K562 (cell line): ENCODE data around the gene C2orf66. TPM values are rescaled to one million over a fixed set of nuclear protein-coding genes. Genes with fewer than 3 reads are reported as not detected.

ENCODE experiments used
- ATAC-seq: fragments of 200-7000 bp; cut with Tn5 transposase; 3 replicates; pipeline ENCODE4 v1.9.1; 2020; ENCODE audit warnings: moderate library complexity
- BruUV-seq: library from RNA; stranded (reverse); fragments of 400-500 nt; replicated peaks from 2 replicates; lab custom pipeline; 2021; lab: Mats Ljungman, UMichigan
- CTCF ChIA-PET: fragments of 300-600 bp; formaldehyde crosslinking; extraction: SDS; loops from one replicate; lab custom pipeline; 2021; ENCODE audit warnings: low intra/inter-chr PET ratio; lab: Yijun Ruan, JAX
- POLR2A ChIA-PET: fragments of 300-600, 350-650 bp; sonication (Branson Sonifier 250); formaldehyde crosslinking; extraction: SDS; loops from one replicate; lab custom pipeline; 2021; ENCODE audit warnings: antibody characterized with exemption, inconsistent platforms; lab: Yijun Ruan, JAX
- DNase-seq, 4 experiments: peaks; one replicate each; pipeline versions ENCODE4 v3.0.0 to v3.0.0-alpha.2; 2011 to 2018; ENCODE audit warnings: low spot score in 3 of 4, mixed read lengths in 3 of 4; ENCODE audit errors: extremely low read depth in 1 of 4
- FAIRE-seq: peaks from 2 replicates; lab custom pipeline; 2011; peaks lifted over from hg19 to GRCh38; lab: Jason Lieb, UNC
- H2AFZ ChIP-seq: 2 replicates; pipeline ENCODE4 v1.6.0; 2011; ENCODE audit warnings: low read depth, low read length, control low read depth, inconsistent platforms
- H3K27ac ChIP-seq: fragments of 200-600 bp; 3 replicates; pipeline ENCODE4 v1.8.0; 2011; ENCODE audit warnings: low read depth, mild to moderate bottlenecking, control low read depth, inconsistent platforms, low read length, moderate library complexity, mixed read lengths; ENCODE audit errors: extremely low read depth
- H3K27me3 ChIP-seq, 2 experiments: fragments of 300-600 bp in 1 of 2; 2 replicates in 1 of 2; 3 replicates in 1 of 2; pipeline versions ENCODE4 v1.6.0 to v1.8.0; 2011; ENCODE audit warnings: inconsistent platforms in 2 of 2, low read length in 2 of 2, mild to moderate bottlenecking in 1 of 2, mixed read lengths in 1 of 2, moderate library complexity in 1 of 2; ENCODE audit not compliant: control insufficient read depth in 2 of 2, insufficient read depth in 2 of 2
- H3K36me3 ChIP-seq: fragments of 300-600 bp; 3 replicates; pipeline ENCODE4 v1.8.0; 2011; ENCODE audit warnings: mild to moderate bottlenecking, low read length, inconsistent platforms; ENCODE audit not compliant: control insufficient read depth, insufficient read depth
- H3K4me1 ChIP-seq, 2 experiments: fragments of 200-600 bp in 1 of 2; replicated peaks in 1 of 2; 2 replicates in 1 of 2; 3 replicates in 1 of 2; pipeline versions ENCODE4 v1.5.1 to v1.8.0; 2011; ENCODE audit warnings: inconsistent platforms in 2 of 2, low read length in 2 of 2, mild to moderate bottlenecking in 1 of 2, mixed read lengths in 1 of 2, moderate library complexity in 1 of 2; ENCODE audit not compliant: control insufficient read depth in 2 of 2, insufficient read depth in 2 of 2
- H3K4me2 ChIP-seq: 2 replicates; pipeline ENCODE4 v1.6.1; 2011; ENCODE audit warnings: low read length, control low read depth, inconsistent platforms, mixed read lengths; ENCODE audit not compliant: insufficient read depth
- H3K4me3 ChIP-seq: fragments of 200-600 bp; sonication (generic), shearing (Covaris generic); 2 replicates; pipeline ENCODE4 v1.5.1; 2016; ENCODE audit warnings: control low read depth, inconsistent platforms
- H3K79me2 ChIP-seq: fragments of 200-600 bp; 3 replicates; pipeline ENCODE4 v1.8.0; 2011; ENCODE audit warnings: low read length, inconsistent platforms; ENCODE audit not compliant: control insufficient read depth, insufficient read depth
- H3K9ac ChIP-seq, 2 experiments: 2 replicates each; pipeline versions ENCODE4 v1.6.0 to v1.6.1; 2011; ENCODE audit warnings: low read depth in 2 of 2, low read length in 2 of 2, control low read depth in 1 of 2, inconsistent platforms in 1 of 2, mild to moderate bottlenecking in 1 of 2, mixed read lengths in 1 of 2; ENCODE audit not compliant: insufficient read depth in 1 of 2
- H3K9me1 ChIP-seq: one replicate; pipeline ENCODE4 v1.6.0; 2011; ENCODE audit warnings: inconsistent platforms, mild to moderate bottlenecking, low read length, moderate library complexity; ENCODE audit not compliant: control insufficient read depth, insufficient read depth
- H3K9me3 ChIP-seq: replicated peaks from 2 replicates; pipeline ENCODE4 v1.5.1; 2011; ENCODE audit warnings: low read depth, low read length, inconsistent platforms; ENCODE audit not compliant: control insufficient read depth, insufficient read depth
- H4K20me1 ChIP-seq: replicated peaks from 2 replicates; pipeline ENCODE4 v1.6.1; 2011; ENCODE audit warnings: low read length, inconsistent platforms, mixed read lengths; ENCODE audit not compliant: control insufficient read depth, insufficient read depth
- ATF7 ChIP-seq: fragments of 450-650 bp; IDR thresholded peaks from 2 replicates; pipeline ENCODE4 v1.7.1; 2014; ENCODE audit warnings: mild to moderate bottlenecking, moderate library complexity
- BACH1 ChIP-seq: fragments of 200-800 bp; sonication (Bioruptor generic); IDR thresholded peaks from 2 replicates; pipeline ENCODE4 v1.6.1; 2016; ENCODE audit warnings: missing genetic modification characterization, missing compliant biosample characterization
- BMI1 ChIP-seq: fragments of 150-350 bp; IDR thresholded peaks from 2 replicates; pipeline ENCODE4 v1.6.1; 2014; ENCODE audit warnings: low read length
- EGR1 ChIP-seq: fragments of 450-650 bp; conservative IDR thresholded peaks from 2 replicates; pipeline ENCODE4 v1.6.1; 2017; ENCODE audit warnings: mild to moderate bottlenecking
- HNRNPH1 ChIP-seq: fragments of 200-400 bp; formaldehyde crosslinking; optimal IDR thresholded peaks from 2 replicates; pipeline ENCODE3; 2017; ENCODE audit warnings: low read depth, mild to moderate bottlenecking, low read length, moderate library complexity
- KLF13 ChIP-seq: fragments of 450-650 bp; IDR thresholded peaks from 2 replicates; pipeline ENCODE4 v1.6.1; 2016; ENCODE audit warnings: missing genetic modification characterization, low read depth, mild to moderate bottlenecking, missing compliant biosample characterization, moderate library complexity, borderline replicate concordance
- MIER1 ChIP-seq: fragments of 450-650 bp; IDR thresholded peaks from 2 replicates; pipeline ENCODE4 v1.6.1; 2016; ENCODE audit warnings: antibody characterized with exemption, mild to moderate bottlenecking, low read depth
- NR2C1 ChIP-seq, 2 experiments: fragments of 450-650 bp; IDR thresholded peaks; 2 replicates each; pipeline ENCODE4 v1.6.1; 2017; ENCODE audit warnings: mild to moderate bottlenecking in 2 of 2, antibody characterized with exemption in 1 of 2, inconsistent platforms in 1 of 2, missing compliant biosample characterization in 1 of 2, missing genetic modification characterization in 1 of 2
- RBM34 ChIP-seq: fragments of 200-400 bp; formaldehyde crosslinking; IDR thresholded peaks from 2 replicates; pipeline ENCODE4 v1.6.1; 2018; ENCODE audit warnings: low read length, borderline replicate concordance; ENCODE audit not compliant: insufficient read depth
- RFX1 ChIP-seq: fragments of 450-650 bp; IDR thresholded peaks from 2 replicates; pipeline ENCODE4 v1.6.1; 2016; ENCODE audit warnings: mild to moderate bottlenecking, moderate library complexity
- TBP ChIP-seq: optimal IDR thresholded peaks from 2 replicates; pipeline ENCODE3; 2011; ENCODE audit warnings: low read depth, low read length, improper control_type of control experiment
- ZFP1 ChIP-seq: fragments of 450-650 bp; formaldehyde crosslinking; IDR thresholded peaks from 2 replicates; pipeline ENCODE4 v1.4.0; 2020; ENCODE audit warnings: mild to moderate bottlenecking, mixed read lengths
- ZNF165 ChIP-seq: fragments of 250-450 bp; sonication (Bioruptor Pico); IDR thresholded peaks from 2 replicates; pipeline ENCODE4 v1.4.0; 2020; ENCODE audit warnings: borderline replicate concordance
- ZNF175 ChIP-seq: fragments of 200-800 bp; sonication (Bioruptor generic); IDR thresholded peaks from 2 replicates; pipeline ENCODE4 v1.6.1; 2016; ENCODE audit warnings: low read depth, mild to moderate bottlenecking, missing genetic modification characterization, missing compliant biosample characterization
- ZNF551 ChIP-seq: fragments of 250-450 bp; sonication (Bioruptor Pico); IDR thresholded peaks from 2 replicates; pipeline ENCODE4 v1.5.0; 2021; ENCODE audit warnings: mild to moderate bottlenecking, moderate library complexity
- ZNF583 ChIP-seq: fragments of 250-450 bp; sonication (Bioruptor Pico); IDR thresholded peaks from 2 replicates; pipeline ENCODE4 v1.4.0; 2020
- WGBS: fragments of 100-300 bp; shearing (Covaris generic); methylation state at CpG from one replicate; pipeline ENCODE4 v1.1.6; 2016; ENCODE audit warnings: low coverage, mixed read lengths; ENCODE audit not compliant: insufficient coverage; ENCODE audit errors: missing lambda C conversion rate; 5-methylcytosine and 5-hydroxymethylcytosine counted together
- in situ Hi-C: fragments of 300-500 bp; cut with MboI; formaldehyde crosslinking; loops from 4 replicates; pipeline ENCODE4 v1.15.0; 2018; ENCODE audit warnings: inconsistent platforms, mixed read lengths
- intact Hi-C: fragments of 100-400 bp; cut with micrococcal nuclease; formaldehyde crosslinking; loops from 2 replicates; pipeline ENCODE4 v1.14.2; 2022
- polyA plus RNA-seq, 8 experiments: library from polyadenylated mRNA; depleted of rRNA in 4 of 8; stranded (reverse) in 5 of 8; unstranded in 3 of 8; fragments of >200 nt; fragmentation: Nextera tagmentation in 2 of 8; fragmentation: Illumina TruSeq in 1 of 8; extraction: Ambion mirVana in 2 of 8; extraction: Trizol in 1 of 8; gene quantifications; 2 replicates each; pipeline versions ENCODE4 v1.2.1 to v1.2.3, GENCODE V29; 2011 to 2014; ENCODE audit warnings: inconsistent platforms in 1 of 8, missing spikeins in 1 of 8
- total RNA-seq, 7 experiments: library from RNA; depleted of rRNA in 6 of 7; stranded (reverse); fragments of >200 nt in 6 of 7; fragmentation: Illumina TruSeq in 2 of 7; extraction: Trizol in 2 of 7; gene quantifications; 2 replicates each; pipeline versions ENCODE4 v1.2.1 to v1.2.3, GENCODE V29; 2011 to 2021; ENCODE audit warnings: low replicate concordance in 1 of 7
- TF ChIP-seq, protein P1 (sequence below): fragments of 150-350 bp; IDR thresholded peaks from 2 replicates; pipeline ENCODE4 v1.6.1; 2014; ENCODE audit warnings: low read depth, mild to moderate bottlenecking, low read length, borderline replicate concordance
- TF ChIP-seq, protein P2 (sequence below): fragments of 250-450 bp; sonication (Bioruptor Pico); IDR thresholded peaks from 2 replicates; pipeline ENCODE4 v1.8.0; 2022; ENCODE audit warnings: moderate library complexity, mild to moderate bottlenecking, inconsistent platforms
- TF ChIP-seq, protein P3 (sequence below): sonication (generic); formaldehyde crosslinking; IDR thresholded peaks from 2 replicates; pipeline ENCODE4 v1.8.0; 2022; ENCODE audit warnings: mild to moderate bottlenecking, missing genetic modification reagents

The C2orf66 gene
- total and polyA plus RNA-seq, 9 of the 15 experiments (the other 6 are each of a cell fraction or from before 2014, with no cell fraction given): not detected

DNA sequence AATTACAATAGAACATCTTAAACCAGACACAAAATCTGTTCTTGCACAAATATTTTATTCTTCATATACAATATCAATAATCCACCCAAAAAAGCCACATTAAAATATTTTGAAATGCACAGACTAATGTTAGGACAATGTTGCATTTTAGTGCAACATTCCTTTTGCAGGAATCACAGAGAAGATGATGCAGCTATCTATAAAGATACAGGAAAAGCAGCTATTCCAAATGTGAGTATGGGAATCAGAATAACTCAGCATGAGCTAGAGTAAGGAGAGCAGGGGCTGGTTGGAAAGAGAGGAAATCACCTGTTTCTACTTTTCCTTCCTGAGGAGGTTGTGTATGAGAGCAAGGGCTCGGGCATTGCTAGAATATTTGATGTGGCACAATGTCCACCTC is 4.8 kb downstream of the C2orf66 start:
- Histone ChIP-seq H3K4me1 (peaks cover 0 to 4% of the 10 kb centered on the region in 2 experiments; a peak in 3 of 5 replicates), H3K36me3 (no peaks in the 10 kb centered on the region), H2AFZ (no peak overlapping the region), H3K9me1 (no peaks in the 10 kb centered on the region), H3K9ac (no peak overlapping the region), H3K4me2 (no peak overlapping the region), H4K20me1 (no peaks in the 10 kb centered on the region), H3K79me2 (peaks cover 1% of the 10 kb centered on the region; the same call in 2 of the 3 replicates), H3K27ac (no peak overlapping the region), H3K4me3 (no peak overlapping the region), H3K9me3 (no peaks in the 10 kb centered on the region), H3K27me3 (no peaks in the 10 kb centered on the region)
- no peak for TF ChIP-seq ZFP1 (CRISPR knock-in tag)
- no peak for TF ChIP-seq BACH1 (tag)
- TF ChIP-seq ZNF175: no peak
- TF ChIP-seq, protein P1, sequence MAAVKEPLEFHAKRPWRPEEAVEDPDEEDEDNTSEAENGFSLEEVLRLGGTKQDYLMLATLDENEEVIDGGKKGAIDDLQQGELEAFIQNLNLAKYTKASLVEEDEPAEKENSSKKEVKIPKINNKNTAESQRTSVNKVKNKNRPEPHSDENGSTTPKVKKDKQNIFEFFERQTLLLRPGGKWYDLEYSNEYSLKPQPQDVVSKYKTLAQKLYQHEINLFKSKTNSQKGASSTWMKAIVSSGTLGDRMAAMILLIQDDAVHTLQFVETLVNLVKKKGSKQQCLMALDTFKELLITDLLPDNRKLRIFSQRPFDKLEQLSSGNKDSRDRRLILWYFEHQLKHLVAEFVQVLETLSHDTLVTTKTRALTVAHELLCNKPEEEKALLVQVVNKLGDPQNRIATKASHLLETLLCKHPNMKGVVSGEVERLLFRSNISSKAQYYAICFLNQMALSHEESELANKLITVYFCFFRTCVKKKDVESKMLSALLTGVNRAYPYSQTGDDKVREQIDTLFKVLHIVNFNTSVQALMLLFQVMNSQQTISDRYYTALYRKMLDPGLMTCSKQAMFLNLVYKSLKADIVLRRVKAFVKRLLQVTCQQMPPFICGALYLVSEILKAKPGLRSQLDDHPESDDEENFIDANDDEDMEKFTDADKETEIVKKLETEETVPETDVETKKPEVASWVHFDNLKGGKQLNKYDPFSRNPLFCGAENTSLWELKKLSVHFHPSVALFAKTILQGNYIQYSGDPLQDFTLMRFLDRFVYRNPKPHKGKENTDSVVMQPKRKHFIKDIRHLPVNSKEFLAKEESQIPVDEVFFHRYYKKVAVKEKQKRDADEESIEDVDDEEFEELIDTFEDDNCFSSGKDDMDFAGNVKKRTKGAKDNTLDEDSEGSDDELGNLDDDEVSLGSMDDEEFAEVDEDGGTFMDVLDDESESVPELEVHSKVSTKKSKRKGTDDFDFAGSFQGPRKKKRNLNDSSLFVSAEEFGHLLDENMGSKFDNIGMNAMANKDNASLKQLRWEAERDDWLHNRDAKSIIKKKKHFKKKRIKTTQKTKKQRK: no peak
- TF ChIP-seq ATF7: no peak
- no peak for TF ChIP-seq MIER1
- TF ChIP-seq TBP: no peak
- no peak for TF ChIP-seq ZNF583 (CRISPR knock-in tag)
- TF ChIP-seq BMI1: no peak
- no peak for TF ChIP-seq RFX1
- no peak for TF ChIP-seq NR2C1 (IDR thresholded peaks at IDR 0.05)
- TF ChIP-seq NR2C1 (tag; IDR thresholded peaks at IDR 0.05): no peak
- TF ChIP-seq, protein P2, sequence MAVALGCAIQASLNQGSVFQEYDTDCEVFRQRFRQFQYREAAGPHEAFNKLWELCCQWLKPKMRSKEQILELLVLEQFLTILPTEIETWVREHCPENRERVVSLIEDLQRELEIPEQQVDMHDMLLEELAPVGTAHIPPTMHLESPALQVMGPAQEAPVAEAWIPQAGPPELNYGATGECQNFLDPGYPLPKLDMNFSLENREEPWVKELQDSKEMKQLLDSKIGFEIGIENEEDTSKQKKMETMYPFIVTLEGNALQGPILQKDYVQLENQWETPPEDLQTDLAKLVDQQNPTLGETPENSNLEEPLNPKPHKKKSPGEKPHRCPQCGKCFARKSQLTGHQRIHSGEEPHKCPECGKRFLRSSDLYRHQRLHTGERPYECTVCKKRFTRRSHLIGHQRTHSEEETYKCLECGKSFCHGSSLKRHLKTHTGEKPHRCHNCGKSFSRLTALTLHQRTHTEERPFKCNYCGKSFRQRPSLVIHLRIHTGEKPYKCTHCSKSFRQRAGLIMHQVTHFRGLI (CRISPR knock-in tag): no peak
- TF ChIP-seq, protein P3, sequence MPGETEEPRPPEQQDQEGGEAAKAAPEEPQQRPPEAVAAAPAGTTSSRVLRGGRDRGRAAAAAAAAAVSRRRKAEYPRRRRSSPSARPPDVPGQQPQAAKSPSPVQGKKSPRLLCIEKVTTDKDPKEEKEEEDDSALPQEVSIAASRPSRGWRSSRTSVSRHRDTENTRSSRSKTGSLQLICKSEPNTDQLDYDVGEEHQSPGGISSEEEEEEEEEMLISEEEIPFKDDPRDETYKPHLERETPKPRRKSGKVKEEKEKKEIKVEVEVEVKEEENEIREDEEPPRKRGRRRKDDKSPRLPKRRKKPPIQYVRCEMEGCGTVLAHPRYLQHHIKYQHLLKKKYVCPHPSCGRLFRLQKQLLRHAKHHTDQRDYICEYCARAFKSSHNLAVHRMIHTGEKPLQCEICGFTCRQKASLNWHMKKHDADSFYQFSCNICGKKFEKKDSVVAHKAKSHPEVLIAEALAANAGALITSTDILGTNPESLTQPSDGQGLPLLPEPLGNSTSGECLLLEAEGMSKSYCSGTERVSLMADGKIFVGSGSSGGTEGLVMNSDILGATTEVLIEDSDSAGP (CRISPR knock-in tag): no peak
- no peak for TF ChIP-seq KLF13
- TF ChIP-seq ZNF165 (CRISPR knock-in tag): no peak
- no peak for TF ChIP-seq HNRNPH1
- TF ChIP-seq ZNF551 (CRISPR knock-in tag): no peak
- no peak for TF ChIP-seq EGR1
- TF ChIP-seq RBM34: no peak
- POLR2A ChIA-PET: no interaction called here
- 0% methylated on average over 1 of the region's 1 CpG for WGBS
- FAIRE-seq: no peak
- ATAC-seq: no peak
- intact Hi-C loops: no loop called here
- in situ Hi-C loops: no loop called here
- DNase-seq: no peak
- CTCF ChIA-PET: no interaction called here
- BruUV-seq: no TSS peak
